ENCODE measurements around the gene FAM9C. TPM values are rescaled to one million over a fixed set of nuclear protein-coding genes. Genes with fewer than 3 reads are reported as not detected.

FAM9C gene
- total and polyA plus RNA-seq, 2 of the 4 experiments (the other 2 are of a cell fraction), result not detected

DNA sequence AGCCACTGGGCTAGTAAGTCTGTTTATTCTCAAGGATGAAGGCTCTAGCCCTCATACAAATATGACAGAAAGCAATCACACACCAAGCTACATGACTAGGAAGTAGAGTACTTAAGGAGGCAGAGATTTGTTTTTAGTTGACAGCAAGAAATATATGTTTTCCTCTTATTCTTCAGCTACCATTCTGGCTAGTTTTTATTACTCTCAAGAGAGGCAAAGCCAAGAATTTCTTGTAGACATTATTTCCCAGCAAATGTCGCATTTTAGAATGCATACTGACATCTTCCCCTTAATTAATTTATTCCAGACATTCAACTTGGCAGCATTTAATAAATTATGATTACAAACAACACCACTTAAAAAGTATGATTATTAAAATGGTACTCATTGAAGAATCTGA, 23.4 kb upstream of the FAM9C start:
- H3K23ac ChIP-seq (ENCODE audit: low read depth, low read length), result no peak overlapping the region
- dilution Hi-C loops (cut with HindIII; ENCODE audit: low sequenced_read_pairs, unreplicated experiment) (no loop called here), intact Hi-C loops (cut with micrococcal nuclease) (no loop called here), in situ Hi-C loops (cut with MboI; ENCODE audit: low sequenced_read_pairs) (no loop called here)
- no peak overlapping the region for H2BK120ac ChIP-seq (ENCODE audit: low read depth, low read length)
- H2AFZ ChIP-seq (replicated peaks; ENCODE audit: low read length, poor library complexity), result no peak overlapping the region
- WGBS, 2 experiments (ENCODE audit: extremely low coverage in 2 of 2, insufficient read length in 1 of 2), result no CpG with 5 or more reads among the region's 1 CpG
- no peak overlapping the region for H2BK20ac ChIP-seq (ENCODE audit: low read depth, low read length)
- no peaks in the 10 kb centered on the region for H3K27me3 ChIP-seq (ENCODE audit: control insufficient read depth, insufficient read depth, low read length)
- no peaks in the 10 kb centered on the region for H3K79me1 ChIP-seq (ENCODE audit: low read depth in 1 of 2, low read length in 2 of 2)
- H3K9ac ChIP-seq (ENCODE audit: low read depth, low read length), result no peak overlapping the region
- no peak overlapping the region for H3K14ac ChIP-seq (replicated peaks; ENCODE audit: low read depth, low read length)
- H3K4ac ChIP-seq (ENCODE audit: low read depth, low read length), result no peak overlapping the region
- H3K9me1 ChIP-seq (ENCODE audit: insufficient read depth, low read length), result no peaks in the 10 kb centered on the region
- no peaks in the 10 kb centered on the region for H4K20me1 ChIP-seq (ENCODE audit: insufficient read depth, low read length)
- H3K9me3 ChIP-seq (ENCODE audit: control insufficient read depth, insufficient read depth, low read length), result peaks cover 6% of the 10 kb centered on the region; the same call in 1 of the 2 replicates
- no peak overlapping the region for H4K91ac ChIP-seq (ENCODE audit: insufficient read depth, low read depth, low read length)
- no peak overlapping the region for H3K27ac ChIP-seq (ENCODE audit: insufficient read depth, low read length)
- H2BK5ac ChIP-seq (ENCODE audit: low read depth, low read length, poor library complexity, severe bottlenecking), result no peak overlapping the region
- H2AK9ac ChIP-seq (replicated peaks; ENCODE audit: low read depth, low read length, poor library complexity), result no peak overlapping the region
- POLR2A ChIA-PET (ENCODE audit: unreplicated experiment), result no interaction called here
- no TSS peak for BruUV-seq (replicated peaks)
- H4K8ac ChIP-seq (ENCODE audit: low read depth in 2 of 2, low read length in 2 of 2), result no peak overlapping the region
- H4K5ac ChIP-seq (ENCODE audit: low read depth, low read length), result no peak overlapping the region
- no peak overlapping the region for H2AK5ac ChIP-seq (ENCODE audit: low read depth, low read length)
- no peak overlapping the region for H3K4me2 ChIP-seq (ENCODE audit: low read depth, low read length)
- CTCF ChIA-PET, result no interaction called here
- H3K18ac ChIP-seq (ENCODE audit: low read depth, low read length), result no peak overlapping the region
- no peak overlapping the region for H2BK15ac ChIP-seq (ENCODE audit: low read depth, low read length)
- TF ChIP-seq SMC3 (IDR thresholded peaks at IDR 0.05; ENCODE audit: low read depth, low read length) (no peak), MAZ (IDR thresholded peaks at IDR 0.05; ENCODE audit: borderline replicate concordance, low read depth, low read length) (no peak), NFE2L2 (IDR thresholded peaks at IDR 0.05; ENCODE audit: low read depth, low read length) (no peak), CHD1 (IDR thresholded peaks at IDR 0.05; ENCODE audit: low read depth, low read length) (no peak)
- TF ChIP-seq, protein P1, sequence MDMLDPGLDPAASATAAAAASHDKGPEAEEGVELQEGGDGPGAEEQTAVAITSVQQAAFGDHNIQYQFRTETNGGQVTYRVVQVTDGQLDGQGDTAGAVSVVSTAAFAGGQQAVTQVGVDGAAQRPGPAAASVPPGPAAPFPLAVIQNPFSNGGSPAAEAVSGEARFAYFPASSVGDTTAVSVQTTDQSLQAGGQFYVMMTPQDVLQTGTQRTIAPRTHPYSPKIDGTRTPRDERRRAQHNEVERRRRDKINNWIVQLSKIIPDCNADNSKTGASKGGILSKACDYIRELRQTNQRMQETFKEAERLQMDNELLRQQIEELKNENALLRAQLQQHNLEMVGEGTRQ (IDR thresholded peaks at IDR 0.05; ENCODE audit: low read depth, low read length), result no peak
- no peak overlapping the region for H3K56ac ChIP-seq (ENCODE audit: extremely low read depth, insufficient read depth, low read length)
- no peak overlapping the region for H3K4me3 ChIP-seq (ENCODE audit: insufficient read depth, low read depth, low read length)
- no peak for ATAC-seq (ENCODE audit: low read depth)
- H3K36me3 ChIP-seq (ENCODE audit: control insufficient read depth, insufficient read depth, low read length), result no peaks in the 10 kb centered on the region
- no peaks in the 10 kb centered on the region for H3K4me1 ChIP-seq (ENCODE audit: control insufficient read depth, insufficient read depth, low read length)
- no peak for DNase-seq
